ENCODE results near the gene C10orf67.

DNA sequence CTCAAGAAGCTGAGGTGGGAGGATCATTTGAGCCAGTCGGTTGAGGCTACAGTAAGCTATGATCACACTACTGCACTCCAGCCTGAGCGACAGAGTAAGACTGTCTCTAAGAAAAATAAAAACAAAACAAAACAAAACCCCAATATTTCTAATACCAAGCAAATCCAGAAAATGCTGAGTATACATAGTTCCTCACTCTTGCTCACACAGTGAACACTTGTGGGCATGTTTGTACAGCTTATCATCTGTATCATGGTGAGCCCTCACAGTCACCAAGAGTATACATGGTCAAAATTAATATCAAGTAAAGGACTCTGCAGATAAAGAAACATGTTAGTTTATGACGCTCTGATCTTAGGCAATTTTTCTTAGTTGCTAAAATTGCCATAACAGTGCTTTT, 41.5 kb upstream of the C10orf67 start:
- TF ChIP-seq, protein P1, sequence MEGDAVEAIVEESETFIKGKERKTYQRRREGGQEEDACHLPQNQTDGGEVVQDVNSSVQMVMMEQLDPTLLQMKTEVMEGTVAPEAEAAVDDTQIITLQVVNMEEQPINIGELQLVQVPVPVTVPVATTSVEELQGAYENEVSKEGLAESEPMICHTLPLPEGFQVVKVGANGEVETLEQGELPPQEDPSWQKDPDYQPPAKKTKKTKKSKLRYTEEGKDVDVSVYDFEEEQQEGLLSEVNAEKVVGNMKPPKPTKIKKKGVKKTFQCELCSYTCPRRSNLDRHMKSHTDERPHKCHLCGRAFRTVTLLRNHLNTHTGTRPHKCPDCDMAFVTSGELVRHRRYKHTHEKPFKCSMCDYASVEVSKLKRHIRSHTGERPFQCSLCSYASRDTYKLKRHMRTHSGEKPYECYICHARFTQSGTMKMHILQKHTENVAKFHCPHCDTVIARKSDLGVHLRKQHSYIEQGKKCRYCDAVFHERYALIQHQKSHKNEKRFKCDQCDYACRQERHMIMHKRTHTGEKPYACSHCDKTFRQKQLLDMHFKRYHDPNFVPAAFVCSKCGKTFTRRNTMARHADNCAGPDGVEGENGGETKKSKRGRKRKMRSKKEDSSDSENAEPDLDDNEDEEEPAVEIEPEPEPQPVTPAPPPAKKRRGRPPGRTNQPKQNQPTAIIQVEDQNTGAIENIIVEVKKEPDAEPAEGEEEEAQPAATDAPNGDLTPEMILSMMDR (IDR thresholded peaks at IDR 0.05 in 2 of 3, conservative IDR thresholded peaks at IDR 0.05 in 1 of 3; ENCODE audit: borderline replicate concordance in 1 of 3, insufficient read depth in 1 of 3, low read depth in 2 of 3, low read length in 2 of 3), result no peak
- TF ChIP-seq POLR2A (IDR thresholded peaks at IDR 0.05; ENCODE audit: borderline replicate concordance, extremely low read depth, insufficient read depth, insufficient read length) (no peak), SP1 (IDR thresholded peaks at IDR 0.05; ENCODE audit: low read depth) (no peak), TCF7L2 (IDR thresholded peaks at IDR 0.05; ENCODE audit: borderline replicate concordance, extremely low read depth, insufficient read depth, insufficient read length) (no peak), POLR2AphosphoS5 (IDR thresholded peaks at IDR 0.05; ENCODE audit: low read depth, low read length) (no peak), ZFX (IDR thresholded peaks at IDR 0.05) (no peak), CEBPB (IDR thresholded peaks at IDR 0.05; ENCODE audit: low read depth) (no peak)
- TF ChIP-seq, protein P2, sequence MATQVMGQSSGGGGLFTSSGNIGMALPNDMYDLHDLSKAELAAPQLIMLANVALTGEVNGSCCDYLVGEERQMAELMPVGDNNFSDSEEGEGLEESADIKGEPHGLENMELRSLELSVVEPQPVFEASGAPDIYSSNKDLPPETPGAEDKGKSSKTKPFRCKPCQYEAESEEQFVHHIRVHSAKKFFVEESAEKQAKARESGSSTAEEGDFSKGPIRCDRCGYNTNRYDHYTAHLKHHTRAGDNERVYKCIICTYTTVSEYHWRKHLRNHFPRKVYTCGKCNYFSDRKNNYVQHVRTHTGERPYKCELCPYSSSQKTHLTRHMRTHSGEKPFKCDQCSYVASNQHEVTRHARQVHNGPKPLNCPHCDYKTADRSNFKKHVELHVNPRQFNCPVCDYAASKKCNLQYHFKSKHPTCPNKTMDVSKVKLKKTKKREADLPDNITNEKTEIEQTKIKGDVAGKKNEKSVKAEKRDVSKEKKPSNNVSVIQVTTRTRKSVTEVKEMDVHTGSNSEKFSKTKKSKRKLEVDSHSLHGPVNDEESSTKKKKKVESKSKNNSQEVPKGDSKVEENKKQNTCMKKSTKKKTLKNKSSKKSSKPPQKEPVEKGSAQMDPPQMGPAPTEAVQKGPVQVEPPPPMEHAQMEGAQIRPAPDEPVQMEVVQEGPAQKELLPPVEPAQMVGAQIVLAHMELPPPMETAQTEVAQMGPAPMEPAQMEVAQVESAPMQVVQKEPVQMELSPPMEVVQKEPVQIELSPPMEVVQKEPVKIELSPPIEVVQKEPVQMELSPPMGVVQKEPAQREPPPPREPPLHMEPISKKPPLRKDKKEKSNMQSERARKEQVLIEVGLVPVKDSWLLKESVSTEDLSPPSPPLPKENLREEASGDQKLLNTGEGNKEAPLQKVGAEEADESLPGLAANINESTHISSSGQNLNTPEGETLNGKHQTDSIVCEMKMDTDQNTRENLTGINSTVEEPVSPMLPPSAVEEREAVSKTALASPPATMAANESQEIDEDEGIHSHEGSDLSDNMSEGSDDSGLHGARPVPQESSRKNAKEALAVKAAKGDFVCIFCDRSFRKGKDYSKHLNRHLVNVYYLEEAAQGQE (IDR thresholded peaks at IDR 0.05; ENCODE audit: low read depth), result no peak
- TF ChIP-seq, protein P3, sequence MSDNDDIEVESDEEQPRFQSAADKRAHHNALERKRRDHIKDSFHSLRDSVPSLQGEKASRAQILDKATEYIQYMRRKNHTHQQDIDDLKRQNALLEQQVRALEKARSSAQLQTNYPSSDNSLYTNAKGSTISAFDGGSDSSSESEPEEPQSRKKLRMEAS (IDR thresholded peaks at IDR 0.05), result no peak

Data from HCT116 (cell line).